ENCODE results near the gene ULK2.

DNA sequence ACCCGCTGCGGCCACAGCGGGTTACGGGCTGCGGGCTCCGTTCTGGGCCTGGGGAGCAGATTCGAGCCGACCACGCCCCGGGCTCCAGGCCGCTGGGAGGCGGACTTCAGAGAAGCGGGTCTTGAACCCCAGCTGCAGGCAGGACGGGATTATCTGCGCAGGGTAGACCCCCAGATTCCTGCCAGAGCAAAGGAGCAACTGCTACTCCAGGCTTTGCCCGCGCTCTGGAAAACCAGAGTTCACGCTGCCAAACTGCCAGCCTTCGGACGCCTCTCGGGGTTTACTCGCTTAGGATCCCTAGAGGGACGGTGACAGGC, 301 bp upstream of the ULK2 start:
- TF ChIP-seq POLR2A (IDR thresholded peaks at IDR 0.05), result no peak
- TF ChIP-seq, protein P1, sequence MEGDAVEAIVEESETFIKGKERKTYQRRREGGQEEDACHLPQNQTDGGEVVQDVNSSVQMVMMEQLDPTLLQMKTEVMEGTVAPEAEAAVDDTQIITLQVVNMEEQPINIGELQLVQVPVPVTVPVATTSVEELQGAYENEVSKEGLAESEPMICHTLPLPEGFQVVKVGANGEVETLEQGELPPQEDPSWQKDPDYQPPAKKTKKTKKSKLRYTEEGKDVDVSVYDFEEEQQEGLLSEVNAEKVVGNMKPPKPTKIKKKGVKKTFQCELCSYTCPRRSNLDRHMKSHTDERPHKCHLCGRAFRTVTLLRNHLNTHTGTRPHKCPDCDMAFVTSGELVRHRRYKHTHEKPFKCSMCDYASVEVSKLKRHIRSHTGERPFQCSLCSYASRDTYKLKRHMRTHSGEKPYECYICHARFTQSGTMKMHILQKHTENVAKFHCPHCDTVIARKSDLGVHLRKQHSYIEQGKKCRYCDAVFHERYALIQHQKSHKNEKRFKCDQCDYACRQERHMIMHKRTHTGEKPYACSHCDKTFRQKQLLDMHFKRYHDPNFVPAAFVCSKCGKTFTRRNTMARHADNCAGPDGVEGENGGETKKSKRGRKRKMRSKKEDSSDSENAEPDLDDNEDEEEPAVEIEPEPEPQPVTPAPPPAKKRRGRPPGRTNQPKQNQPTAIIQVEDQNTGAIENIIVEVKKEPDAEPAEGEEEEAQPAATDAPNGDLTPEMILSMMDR (IDR thresholded peaks at IDR 0.05), result no peak

Data from uterus (tissue), 2 donors.